Smooth muscle cell of the brain vasculature (primary cell): ENCODE results near the gene SH3GL1.

ENCODE experiments used
- DNase-seq: peaks from one replicate; pipeline ENCODE4 v3.0.0-alpha.2; 2012; ENCODE audit warnings: low read depth, low spot score

SH3GL1 gene, protein sequence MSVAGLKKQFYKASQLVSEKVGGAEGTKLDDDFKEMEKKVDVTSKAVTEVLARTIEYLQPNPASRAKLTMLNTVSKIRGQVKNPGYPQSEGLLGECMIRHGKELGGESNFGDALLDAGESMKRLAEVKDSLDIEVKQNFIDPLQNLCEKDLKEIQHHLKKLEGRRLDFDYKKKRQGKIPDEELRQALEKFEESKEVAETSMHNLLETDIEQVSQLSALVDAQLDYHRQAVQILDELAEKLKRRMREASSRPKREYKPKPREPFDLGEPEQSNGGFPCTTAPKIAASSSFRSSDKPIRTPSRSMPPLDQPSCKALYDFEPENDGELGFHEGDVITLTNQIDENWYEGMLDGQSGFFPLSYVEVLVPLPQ

DNA sequence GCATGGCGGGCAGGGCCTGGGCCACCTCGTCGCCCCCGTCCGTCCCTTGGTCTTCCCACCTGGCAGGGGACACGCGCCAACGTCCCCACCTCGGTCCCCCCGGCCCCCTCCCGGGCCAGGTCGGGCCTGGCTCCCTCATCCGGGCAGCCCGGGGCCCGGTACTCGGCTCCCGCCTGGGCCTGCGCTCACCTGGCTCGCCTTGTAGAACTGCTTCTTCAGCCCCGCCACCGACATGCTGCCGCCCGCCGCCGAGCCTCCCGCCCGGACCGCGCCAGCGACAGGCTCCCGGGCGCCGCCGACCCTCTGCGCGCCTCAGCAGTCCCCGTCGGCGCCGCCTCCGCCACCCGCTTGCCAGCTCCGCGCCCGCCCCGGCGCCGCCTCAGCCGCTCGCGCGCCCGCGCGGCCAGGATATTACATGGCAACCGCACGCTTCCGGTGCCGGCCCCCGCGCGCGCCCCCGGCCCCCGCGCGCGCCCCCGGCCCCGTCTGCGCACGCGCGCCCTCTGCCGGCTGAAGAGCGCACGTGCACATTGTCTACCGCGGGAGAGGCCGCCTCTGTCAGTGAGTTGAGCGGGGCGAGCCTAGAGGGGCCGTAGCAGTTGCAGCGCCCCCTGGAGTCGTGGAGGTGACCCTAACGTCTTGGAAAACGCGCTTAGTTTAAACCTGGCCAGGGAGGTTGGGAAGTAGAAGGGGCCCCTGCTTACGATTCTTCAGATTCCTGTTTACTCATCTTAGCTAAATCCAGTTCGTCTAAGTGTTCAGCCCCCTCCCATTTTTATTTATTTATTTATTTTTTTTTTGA lies at the start of gene SH3GL1:
TSS of gene SH3GL1 (minus strand) at position 413 of the 802 bp plus-strand sequence. CDS start at position 234, 179 bp downstream.
- DNase-seq: peak; percentile 79

DNA sequence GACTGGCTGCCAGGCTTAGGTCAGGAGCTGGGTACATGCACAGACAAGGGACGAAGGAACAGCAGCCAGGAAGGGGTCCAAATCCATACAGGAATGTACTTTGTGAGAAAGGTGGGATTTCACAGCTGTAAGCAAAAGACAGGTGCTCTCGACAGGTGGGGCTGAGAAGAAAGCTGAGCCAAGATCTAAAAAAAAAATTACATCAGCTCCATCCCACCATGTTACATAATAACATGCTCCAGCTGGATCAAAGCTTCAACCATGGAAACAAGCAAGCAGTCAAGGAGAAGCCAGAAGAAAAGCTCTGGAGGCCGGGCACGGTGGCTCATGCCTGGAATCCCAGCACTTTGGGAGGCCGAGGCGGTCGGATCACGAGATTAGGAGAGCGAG lies 49.3 kb upstream of the SH3GL1 start:
- DNase-seq: no peak

DNA sequence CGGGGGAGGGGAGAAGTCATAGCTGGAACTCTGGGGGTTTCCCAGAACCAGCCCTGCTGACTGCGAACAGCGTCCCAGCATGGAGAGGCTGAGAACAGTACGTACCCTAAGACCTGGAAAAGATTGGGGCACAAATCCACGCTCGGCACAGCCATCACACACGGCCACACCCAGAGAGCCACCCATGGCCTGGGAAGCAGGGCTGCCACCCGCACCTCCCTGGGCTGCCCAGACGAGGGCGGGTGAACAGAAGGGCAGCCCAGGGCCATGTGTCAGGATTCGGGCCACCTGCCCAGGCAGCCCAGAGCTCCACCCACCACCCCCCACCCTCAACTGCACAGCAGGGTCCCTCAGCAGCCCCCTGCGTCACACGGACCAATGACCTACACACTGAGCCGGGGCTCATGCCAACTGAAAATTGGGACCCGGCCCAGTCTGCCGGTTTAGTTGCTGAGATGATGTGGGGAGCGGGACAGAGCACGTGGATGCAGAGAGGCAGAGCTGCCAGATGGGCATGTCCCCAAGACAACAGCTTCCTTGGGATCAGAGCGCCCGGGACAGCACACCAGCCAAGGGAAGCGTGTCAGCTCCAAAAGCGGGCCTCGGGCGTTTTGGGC lies 48.8 kb upstream of the SH3GL1 start:
- DNase-seq: no peak

DNA sequence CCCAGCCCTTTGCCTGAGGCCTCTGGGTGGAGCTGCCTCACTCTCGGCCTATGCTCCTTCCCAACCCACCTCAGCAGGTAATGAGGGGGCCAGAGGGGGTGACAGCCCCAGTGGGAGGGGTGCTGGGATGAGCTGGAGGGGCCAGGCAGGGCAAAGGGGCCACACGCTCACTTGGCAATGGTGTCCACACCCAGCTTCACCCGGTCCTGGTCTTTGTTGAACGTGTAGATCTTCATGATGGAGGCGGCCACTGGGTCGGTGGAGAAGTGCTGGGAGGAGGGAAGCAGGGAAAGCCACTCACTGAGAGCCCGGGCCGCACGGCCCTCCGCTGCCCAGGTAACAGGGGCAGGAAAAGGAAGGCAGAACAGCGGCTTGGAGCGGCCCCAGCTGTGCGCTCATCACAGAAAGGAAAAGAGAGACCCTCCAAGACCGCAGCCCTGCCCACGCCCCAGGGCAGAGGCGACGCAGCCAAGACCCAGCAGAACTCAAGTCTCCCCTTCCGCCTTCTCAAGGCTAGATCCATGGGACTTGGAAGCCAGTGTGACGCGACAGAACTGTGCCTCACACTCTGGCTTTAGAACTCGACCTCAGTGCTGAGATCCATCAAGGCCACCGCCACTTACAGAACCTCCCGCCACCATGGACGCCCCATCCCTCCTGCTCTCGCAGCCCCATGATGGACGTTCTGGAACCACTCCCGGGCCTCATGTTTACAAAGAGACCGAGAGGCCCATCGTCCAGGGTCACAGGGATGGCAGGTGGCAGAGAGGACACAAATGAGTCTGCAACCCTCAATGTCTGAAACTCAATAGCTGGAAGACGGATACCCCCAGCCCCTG lies 48.0 kb upstream of the SH3GL1 start:
- DNase-seq: no peak

DNA sequence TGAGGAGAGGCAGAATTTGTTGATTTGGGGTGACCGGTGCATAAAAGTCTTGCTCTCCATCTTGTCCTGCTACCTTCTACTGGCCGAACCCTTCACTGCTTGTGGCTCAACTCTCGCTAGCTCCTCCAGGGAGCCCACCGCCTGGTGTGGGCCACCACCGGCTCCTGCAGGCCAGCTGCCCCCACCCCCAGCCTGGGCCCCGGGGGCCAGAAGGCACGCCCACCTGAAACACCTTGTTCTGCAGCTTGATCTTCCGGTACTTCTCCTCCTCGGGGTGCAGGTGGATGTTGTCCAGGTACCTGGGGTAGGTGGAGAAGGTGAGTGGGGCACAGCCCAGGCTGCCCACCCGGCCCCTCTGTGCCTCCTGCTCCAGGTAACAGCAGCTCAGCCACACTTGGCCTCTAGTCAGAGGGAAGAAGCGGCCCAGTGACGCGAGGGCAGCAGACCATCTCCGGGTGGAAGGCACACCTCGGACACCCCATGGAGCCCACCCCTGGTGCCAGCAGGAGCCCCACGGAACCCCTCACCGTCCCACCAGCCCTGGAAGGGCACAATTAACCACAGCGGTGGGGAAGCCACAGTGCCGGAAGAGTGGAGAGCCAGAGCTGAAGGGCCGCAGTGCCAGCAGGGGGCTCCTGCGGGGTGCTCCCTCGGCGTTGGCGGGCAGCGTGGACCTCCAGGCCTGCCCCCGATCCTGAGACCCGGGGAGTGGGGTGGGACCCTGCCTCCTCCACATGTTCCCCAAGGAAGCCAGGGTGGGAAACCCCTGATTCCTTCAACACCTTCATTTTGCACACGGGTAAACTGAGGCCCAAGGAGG lies 47.2 kb upstream of the SH3GL1 start:
- DNase-seq: no peak

DNA sequence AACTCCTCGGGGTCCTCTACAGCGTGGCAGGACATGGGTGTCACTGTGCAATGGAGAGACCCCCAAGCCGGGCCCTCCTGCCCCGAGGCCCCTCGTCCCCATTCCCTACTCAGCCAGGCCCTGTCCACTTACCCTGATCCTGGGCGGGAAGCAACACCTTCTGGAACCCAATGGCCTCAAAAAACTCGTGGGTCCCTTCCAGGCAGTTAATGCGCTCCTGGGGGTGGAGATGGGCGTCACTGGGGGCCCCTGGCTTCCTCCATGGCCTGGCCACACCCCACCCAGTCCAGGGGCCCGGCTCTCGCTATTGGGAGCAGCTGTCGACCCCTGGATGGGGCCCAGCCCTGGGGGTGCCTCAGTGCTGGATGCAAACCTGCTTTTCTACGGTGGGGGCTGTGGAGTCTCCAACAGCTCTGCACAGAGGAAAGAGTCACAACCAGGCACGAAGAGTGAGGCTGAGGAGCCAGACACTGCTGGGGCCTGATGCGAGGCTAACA lies 46.4 kb upstream of the SH3GL1 start:
- no peak for DNase-seq

DNA sequence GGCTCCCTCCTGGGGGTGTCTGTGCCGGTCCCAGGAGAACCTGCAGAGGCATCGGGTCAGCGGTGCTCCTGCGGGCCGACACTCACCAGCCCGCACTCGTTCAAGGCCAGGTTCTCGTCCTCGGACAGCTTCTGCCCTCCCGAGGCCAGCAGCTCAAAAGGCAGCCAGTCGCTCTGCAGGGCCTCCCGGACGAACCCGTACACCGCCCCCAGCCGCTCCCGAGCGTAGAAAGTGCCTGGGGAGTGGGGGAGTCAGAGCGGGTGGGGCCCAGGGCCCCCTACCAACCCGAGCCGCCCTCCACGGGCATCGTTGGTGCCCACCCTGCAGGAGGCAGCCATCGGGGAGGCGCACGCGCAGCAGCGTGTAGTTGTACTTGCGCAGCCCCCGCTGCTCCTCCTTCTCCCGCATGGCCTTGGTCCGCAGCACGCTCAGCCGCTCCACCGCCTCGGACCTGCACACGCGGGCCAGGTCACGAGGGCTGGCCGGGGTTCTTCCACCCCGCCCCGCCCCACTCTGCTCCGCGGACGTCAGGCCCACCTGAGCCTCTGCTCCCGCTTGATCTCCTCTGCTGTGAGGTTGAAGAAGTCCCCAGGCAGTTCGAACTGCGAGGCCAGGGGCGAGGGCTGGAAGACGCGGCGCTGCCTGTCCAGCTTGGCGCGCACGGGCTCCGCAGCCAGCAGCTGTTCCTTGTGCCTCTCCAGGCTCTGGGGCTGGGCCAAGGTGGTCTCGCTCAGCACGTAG lies 45.8 kb upstream of the SH3GL1 start:
- DNase-seq: no peak

DNA sequence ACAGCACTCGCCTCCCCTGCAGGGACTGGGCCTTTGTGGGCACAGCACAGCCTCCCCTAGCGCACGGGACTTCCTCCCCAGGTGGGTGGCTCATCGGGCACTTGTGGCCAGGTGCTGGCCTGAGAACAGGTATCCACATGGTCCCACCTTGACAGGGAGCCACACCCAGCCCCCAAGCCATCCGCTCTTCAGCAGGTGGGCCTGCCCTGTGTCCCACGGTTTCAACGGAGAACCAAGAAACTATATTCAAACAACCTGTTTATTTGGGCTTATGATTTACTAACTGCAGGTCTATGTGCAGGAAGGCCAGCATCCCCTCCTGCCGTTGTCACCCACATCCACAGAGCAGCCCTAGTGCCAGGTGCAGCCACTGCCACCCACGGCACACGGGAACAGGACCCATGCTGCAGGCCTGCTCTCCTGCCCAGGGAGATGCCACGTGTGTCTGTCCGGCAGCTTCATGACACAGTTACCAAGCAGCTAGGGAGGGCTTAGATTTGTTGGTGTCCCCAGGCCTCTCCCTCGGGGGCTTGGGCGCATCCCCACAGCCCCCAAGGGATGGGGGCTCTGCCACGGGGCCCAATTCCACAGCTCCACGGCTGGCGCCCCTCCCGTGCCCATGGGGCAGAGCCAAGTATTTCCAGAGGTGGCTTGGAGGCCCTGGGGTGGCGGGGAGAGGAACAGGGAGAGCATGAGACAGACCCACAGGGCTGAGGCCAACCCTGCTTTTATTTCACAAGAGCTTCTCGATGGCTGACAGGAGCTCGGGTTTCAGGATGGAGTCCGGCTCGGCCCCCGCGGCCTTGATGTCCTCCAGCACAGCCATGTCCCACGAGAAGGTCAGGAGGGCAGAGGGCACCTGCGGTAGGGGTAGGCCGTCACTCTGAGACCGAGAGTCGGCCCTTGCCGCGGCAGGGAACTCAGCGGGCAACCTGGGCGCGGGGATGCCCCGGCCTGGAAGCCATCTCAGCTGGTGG lies 44.7 kb upstream of the SH3GL1 start:
- DNase-seq: no peak

DNA sequence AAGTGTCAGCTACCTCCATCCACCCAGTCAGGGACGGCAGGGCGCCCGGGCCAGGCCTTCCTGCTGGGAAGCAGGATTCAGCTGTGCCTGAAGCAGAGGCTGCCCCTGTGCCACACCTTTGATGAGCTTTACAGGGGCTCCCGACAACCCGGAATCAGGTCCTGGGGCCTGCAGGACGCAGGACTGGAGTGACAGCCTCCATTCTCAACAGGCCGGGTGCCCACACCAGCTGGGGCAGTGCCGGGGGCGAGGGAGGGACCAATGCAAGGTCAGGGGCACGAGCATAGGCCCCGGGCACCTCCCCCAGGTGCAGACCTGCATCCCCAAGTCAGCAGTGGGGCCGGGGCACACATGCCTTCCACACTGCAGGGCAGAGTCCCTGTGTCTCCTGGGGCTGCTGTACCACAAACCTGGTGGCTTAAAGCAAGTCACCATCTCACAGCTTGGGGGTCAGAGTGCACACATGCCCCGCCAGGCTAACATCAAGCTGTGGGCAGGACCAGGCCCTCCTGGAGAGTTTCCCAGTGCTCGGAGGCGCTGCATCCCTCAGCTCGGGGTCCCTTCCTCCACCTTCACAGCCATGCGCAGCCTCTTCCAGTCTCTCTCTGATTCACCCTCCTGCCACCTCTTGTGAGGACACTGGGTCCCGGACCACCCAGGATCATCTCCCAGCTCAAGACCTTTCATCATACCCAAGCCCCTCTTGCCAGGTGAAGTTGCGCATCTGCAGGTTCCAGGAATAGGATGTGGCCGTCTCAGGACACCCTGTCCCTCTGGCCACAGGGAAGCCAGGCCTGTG lies 43.8 kb upstream of the SH3GL1 start:
- no peak for DNase-seq

DNA sequence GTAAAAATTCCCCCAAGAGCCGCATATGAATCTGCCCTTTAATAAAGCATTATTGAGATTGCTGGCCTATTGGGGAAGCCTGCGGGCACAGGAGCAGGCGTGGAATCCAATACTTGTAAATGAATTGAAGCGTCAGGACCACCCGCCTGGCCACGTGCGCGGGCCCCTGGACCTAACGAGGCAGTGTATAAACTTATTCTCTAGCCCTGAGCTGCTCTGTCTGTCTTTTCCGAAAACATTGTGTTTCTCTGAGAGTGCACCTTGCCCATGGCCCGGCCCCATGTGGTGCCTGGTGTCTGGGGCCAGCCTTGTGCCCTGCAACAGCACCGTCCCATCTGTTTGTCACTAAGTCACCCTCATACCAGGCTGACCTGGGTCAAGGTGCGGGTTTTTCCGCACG lies 42.8 kb upstream of the SH3GL1 start:
- no peak for DNase-seq

DNA sequence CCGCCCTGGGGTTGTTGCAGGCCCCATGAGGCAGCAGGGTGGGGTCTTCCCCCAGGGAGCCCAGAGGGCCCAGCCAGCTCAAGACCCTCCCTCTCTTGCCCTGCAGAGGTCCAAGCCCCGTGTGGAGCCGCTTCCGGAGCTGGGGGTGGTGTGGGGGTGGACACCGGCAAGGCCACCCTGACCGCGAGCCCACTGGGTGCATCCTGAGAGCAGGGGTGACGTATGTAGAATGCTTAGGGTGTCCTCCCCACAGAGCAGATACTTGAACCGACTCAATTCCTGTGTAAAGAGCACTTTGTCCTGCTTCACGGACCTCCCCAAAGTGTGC lies 42.4 kb upstream of the SH3GL1 start:
- no peak for DNase-seq

DNA sequence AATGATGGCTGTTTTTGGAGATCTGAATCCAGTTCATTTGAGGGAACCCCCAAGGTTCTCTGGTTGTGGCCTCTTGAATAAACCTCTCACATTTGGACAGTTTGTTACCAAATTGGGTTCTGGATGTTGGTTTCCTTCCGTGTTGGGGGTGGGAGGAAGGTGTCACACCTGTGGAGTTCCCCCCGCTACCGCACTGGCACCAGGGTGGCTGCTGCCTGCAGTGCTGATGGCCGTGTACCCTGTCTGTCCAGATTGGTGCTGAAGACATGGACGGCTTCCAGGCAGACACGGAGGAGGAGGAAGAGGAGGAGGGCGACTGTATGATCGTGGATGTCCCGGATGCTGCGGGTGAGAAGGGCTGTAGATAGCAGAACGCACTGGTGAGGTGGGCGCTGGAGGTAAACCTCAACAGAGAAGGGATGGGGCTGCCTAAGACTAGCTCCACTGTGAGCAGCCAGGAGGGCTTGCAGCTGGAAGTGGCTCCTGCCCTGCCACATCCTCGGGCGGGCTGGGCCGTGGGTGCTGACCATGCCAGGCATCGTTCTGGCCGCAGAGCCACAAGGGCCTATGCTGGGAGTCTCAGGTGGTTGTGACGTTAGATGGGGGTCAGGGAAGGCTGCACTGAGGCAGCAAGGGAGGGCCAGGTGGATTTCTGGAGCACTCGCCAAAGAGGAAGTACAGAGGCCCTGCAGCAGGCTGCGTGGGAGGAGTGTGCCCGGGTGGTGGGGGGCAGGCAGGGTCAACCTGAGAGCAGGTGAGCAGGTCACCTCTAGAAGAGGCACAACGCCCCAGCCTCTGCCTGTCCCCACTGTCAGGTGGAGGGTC lies 41.9 kb upstream of the SH3GL1 start:
- DNase-seq: no peak

DNA sequence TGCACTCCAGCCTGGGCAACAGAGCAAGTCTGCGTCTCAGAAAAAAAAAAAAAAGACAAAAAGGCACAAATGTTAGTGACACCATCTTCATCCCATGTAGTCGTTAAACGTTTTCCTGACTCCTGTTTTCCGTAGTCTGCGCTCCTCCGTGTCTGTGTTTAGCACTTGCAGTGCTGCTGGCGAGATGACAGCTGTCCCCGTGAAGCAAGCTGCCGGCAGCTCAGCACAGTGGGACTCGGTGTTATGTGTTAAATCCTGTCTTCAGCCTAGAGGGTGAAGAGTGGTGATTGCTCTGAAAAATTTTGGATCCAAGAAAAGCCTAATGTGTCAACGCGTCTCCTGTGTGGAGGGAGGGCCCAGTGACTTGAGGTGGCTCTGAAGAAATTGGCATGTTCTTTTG lies 38.9 kb upstream of the SH3GL1 start:
- DNase-seq: no peak

DNA sequence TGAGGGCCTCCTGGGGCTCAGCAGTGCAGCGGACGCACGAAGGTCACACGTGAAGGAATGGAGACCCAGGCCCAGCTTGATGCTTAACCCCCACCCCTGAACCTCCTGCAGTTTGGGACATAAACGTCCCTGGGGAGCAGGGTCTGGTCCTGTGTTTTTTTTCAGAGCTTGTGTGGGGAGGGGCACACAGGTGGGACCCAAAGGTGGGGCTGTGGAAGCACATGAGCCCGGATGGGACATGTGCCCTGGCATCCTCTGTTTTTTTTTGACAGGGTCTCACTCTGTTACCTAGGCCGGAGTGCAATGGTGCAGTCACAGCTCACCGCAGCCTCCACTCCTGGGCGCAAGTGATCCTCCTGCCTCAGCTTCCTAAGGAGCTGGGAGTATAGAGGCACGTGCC lies 36.8 kb upstream of the SH3GL1 start:
- DNase-seq: no peak

DNA sequence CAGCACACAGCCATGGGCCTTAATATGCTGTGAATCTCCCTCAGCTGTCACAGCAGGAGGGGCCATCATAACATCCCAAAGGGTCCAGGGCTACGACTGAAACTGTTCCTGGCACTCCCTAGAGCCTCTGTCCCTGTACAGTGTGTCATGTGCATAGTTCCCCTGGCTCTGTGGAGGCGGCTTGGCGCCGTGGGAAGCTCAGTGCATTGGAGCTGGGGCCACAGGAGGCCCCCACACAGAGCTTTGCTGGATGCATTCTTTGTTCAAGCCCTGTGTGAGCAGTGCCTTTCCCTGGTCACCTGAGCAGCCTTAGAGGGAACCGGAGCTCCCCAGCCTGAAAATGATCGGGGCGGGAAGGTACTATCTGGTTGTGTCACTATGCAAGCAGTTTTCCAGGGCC lies 35.9 kb upstream of the SH3GL1 start:
- DNase-seq: no peak

DNA sequence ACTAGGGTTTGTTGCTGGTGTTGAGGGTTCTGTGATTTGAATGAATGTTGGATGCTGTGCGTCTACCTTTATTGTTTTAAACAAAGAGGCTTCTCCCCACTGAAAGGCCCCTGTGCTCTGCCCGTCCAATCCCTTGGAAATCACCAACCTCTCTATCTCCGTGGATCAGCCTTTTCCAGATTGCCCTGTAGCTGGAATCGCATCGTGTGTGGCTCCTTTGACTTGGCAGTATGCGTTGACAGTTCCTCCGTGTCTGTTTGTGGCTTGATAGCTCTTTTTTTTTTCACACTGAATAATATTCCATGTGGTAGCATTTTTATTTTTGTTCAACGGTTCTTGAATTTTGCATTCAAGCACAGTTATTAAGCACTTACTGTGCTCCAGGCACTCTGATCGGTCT lies 34.0 kb upstream of the SH3GL1 start:
- DNase-seq: no peak

DNA sequence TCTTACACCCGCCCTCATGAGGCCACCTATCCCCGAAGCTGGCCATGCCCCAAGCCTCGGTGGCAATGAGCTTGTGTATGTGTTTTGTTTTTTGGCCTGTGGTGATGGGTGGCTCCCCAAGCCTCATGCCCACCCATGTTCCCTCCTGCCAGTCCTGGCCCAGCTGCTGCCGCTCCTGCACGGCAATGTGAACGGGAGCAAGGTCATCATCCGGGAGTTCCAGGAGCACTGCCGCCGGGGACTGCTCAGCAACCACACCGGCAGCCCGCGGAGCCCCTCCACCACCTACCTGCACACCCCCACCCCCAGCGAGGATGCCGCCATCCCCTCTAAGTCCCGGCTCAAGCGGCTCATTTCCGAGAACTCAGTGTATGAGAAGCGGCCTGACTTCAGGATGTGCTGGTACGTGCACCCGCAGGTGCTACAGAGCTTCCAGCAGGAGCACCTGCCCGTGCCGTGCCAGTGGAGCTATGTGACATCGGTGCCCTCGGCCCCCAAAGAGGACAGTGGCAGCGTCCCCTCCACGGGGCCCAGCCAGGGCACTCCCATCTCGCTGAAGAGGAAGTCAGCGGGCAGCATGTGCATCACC lies 32.7 kb upstream of the SH3GL1 start:
- no peak for DNase-seq
